ENCODE data around the gene TRDN.
A peak's percentile ranks its signal among the peaks of the same experiment; 100 is the strongest.
"Not testable (repeated sequence)": the region's sequence is repeated elsewhere in the genome, so short reads cannot be mapped to it uniquely, and the experiment has no call there.

Gene TRDN

DNA sequence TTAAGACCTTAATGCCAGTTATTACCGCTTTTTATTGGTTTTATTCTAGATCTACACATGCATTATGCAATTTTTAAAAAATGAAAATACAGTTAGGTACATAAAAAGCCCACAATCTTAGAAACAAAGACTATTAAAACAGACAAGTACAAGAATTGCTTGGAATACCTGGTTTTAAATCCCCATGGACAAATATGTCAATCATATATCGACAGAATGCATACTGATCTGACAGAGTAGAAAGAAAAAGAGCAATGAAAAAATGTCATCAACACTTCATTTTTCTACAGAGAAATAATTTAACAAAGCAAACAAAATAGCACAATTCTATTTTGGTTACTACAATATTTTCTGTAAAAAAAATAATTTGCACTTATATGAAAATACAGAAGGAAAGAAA, 139.7 kb downstream of the TRDN start:
- DNase-seq = no peak

DNA sequence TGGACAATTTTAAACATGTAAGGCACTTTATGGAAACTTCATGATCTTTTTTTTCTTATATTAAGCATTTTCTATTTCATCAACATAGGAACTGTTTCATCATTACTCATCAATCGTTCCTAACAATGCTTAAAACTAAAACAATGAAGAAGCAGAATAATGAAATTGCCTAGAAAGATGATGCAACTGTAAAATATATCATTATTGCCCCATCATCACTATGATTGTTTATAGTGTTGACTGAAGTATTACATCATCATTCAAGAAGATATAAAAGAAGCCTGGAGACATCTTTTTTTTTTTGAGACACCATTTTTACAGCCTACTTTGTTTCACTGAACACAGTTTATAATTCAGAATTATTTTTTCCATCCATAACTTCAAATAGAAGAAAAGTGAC, 147.2 kb downstream of the TRDN start:
- DNase-seq = no peak

DNA sequence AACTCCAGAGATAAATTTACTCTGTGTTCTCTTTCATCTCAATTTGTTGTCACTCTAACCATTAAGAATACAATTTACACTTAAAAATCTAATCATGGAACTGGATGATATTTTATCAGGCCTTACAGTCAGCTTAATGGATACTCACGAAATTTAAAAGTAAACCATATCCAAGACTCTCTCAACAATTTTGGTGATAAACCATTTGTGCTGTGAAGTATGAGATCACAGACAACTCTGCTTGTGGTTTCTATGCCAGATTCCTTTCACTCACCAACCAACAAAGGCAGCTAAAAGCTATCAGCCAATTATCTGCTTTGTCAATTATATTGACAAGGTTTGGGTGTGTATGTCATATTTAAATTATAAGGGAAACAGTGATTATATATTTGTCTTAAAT, 155.8 kb downstream of the TRDN start:
- no peak for DNase-seq

DNA sequence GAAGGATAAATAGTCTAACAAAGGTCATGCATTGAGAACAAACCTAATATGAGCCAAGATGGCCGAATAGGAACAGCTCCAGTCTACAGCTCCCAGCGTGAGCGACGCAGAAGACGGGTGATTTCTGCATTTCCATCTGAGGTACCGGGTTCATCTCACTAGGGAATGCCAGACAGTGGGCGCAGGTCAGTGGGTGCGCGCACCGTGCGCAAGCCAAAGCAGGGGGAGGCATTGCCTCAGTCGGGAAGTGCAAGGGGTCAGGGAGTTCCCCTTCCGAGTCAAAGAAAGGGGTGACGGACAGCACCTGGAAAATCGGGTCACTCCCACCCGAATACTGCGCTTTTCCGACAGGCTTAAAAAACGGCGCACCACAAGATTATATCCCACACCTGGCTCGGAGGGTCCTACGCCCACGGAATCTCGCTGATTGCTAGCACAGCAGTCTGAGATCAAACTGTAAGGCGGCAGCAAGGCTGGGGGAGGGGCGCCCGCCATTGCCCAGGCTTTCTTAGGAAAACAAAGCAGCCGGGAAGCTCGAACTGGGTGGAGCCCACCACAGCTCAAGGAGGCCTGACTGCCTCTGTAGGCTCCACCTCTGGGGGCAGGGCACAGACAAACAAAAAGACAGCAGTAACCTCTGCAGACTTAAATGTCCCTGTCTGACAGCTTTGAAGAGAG, 164.6 kb downstream of the TRDN start:
- DNase-seq = not testable (repeated sequence)

DNA sequence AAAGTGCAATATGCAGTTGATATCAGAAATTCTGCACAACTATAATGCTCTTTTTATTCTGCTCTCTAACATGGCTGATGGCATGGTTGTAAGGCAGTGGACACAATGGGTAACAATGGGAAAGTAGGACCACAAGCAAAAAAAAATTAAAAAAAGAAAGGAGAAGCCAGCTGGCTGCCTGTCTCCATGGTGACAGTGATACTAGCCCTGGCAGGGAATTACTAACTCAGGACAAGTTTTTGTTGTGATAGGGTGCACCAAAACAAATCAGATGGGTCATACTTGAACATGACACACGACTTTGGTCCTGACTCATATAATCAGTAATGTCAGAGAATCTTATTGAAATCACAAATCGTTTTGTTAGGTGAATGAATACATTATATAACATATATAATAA, 169.4 kb downstream of the TRDN start:
- no peak for DNase-seq

DNA sequence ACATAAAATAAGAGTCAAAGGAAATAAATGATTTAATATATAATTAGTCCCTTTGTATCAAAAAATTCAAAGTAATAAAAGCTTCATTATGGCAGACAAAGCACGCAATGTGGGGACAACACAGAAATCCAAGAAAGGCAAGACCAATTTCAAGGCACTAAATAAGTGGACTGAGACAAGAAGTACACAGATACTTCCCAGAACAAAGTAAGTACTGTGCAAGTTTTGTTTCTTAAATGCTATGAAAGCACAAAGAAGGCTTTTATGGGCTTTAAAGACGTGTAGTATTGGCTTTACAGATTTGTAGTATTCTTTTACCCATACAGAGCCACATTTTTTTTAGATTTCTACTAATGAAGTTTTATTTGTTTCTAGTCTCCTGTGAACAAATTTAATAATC, 174.6 kb downstream of the TRDN start:
- no peak for DNase-seq

DNA sequence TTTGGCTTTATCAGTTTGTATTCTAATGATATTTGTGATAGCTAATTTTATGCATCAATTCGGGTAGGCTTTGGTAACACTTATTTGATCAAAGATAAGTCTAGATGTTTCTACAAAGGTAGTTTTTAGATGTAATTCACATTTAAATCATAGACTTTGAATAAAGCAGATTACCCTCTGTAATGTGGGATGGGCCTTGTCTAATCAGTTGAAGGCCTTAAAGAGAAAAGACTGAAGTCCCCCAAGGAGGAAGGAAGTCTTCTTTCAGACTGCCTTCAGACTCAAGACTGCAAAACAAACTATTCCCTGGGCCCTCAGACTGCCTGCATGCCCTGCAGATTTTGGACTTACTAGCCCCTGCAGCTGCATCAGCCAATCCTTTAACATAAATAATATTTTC, 178.5 kb downstream of the TRDN start:
- DNase-seq = no peak

DNA sequence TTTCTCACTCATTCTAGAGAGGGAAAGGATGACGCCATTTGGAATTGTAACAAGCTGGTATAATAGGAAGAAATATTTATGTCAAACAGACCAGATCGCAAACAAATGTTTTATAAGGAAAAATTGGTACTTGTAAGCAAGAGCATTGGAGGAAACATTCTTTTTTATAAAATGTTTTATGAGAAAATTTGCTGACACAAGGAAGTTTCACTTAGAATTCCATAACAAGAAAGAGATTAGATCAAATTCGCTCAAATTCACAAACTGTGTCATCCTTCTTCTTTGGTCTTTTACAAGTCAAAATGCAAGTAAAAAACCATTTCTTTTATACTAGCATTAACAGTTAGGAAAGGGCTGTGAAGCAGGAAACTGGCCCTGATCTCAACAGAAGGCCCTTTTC, 179.9 kb downstream of the TRDN start:
- DNase-seq = no peak

DNA sequence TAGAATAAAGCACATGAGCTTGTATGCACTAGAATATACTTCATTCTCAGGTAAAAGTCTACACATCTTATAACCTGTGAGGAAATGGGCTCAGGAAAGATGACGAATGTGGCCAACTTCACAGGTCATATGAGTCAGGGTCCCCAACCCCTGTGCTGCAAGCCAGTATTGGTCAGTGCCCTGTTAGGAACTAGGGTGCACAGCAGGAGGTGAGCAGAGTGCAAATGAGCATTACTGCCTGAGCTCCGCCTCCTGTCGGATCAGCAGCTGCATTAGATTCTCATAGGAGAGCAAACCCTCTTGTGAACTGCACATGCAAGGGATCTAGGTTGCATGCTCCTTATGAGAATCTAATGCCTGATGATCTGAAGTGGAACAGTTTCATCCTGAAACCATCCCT, 182.3 kb downstream of the TRDN start:
- no peak for DNase-seq

DNA sequence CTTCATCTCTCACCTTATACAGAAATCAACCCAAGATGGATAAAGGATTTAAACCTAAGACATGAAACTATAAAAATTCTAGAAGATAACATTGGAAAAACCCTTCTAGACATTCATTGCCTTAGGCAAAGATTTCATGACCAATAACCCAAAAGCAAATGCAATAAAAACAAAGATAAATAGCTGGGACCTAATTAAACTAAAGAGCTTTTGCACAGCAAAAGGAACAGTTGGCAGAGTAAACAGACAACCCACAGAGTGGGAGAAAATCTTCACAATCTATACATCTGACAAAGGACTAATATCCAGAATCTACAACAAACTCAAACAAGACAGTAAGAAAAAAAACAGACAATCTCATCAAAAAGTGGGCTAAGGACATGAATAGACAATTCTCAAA, 183.7 kb downstream of the TRDN start:
- not testable (repeated sequence) for DNase-seq

DNA sequence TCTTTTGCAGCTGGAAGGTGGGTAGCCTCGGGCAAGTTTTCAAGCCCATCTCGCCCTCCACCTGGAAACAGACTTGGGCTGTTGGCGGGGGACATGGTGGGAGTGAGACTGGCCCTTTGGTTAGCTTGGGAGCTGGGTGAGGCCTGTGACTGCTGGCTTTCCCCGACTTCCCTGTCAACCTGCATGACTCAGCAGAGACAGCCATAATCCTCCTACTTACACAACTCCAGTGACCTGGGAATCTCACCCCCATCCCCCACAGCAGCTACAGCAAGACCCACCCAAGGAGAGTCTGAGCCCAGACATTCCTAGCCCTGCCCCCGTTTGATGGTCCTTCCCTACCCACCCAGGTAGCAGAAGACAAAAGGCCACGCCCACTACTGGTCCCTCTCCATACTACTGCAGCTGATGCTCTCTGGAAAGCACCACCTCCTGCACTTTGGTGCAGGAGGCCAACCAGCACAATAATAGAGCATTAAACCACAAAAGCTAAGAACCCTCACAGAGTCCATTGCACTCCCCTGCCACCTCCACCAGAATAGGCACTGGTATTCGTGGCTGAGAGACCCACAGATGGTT, 188.4 kb downstream of the TRDN start:
- DNase-seq = no peak

DNA sequence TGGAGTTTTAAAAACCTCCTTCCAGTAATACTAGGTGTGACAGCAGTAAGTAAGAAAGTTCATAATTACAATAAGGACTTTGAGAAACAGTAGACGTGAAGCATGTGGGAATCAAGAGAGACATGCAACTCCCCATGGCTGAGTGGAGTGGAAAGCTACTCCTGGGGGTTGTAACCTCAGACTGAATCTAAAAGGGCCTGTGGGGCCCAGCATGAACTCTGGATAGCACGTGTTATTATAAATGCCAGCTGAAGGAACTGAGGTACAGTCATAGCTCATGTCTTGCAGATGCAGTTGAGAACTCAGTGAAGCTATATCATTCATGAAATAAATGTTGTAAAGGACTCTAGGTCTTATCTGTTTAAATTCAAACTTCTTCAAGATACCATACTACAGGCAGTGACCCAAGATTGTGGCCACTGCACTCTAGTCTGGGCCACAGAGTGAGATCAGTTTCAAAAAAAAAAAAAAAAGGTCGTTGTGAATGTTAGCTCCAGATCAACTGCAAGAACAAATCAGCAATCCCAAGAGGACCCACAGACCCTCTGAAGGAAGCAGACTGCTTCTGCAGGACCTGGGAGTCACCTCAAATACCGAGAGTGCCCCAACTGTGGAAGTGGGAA, 189.3 kb downstream of the TRDN start:
- no peak for DNase-seq

DNA sequence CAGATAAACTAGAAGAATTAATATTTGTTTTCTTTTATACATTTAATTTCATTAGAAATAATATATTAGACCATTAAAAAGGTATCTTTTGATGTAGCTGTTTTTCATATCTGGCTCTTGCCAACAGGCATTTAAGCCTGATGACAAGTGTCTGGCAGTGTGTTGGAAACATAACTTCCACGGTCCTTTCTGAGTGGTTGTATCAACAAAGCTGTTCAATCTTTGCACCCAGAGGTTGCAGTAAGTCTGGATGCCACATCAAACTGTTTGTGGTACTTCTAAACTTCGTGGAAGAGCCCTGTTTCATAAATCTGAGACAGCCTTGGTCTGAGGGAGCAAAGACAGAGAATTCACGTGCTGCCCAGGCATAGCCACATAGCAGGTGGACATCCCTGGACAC, 197.4 kb downstream of the TRDN start:
- no peak for DNase-seq

DNA sequence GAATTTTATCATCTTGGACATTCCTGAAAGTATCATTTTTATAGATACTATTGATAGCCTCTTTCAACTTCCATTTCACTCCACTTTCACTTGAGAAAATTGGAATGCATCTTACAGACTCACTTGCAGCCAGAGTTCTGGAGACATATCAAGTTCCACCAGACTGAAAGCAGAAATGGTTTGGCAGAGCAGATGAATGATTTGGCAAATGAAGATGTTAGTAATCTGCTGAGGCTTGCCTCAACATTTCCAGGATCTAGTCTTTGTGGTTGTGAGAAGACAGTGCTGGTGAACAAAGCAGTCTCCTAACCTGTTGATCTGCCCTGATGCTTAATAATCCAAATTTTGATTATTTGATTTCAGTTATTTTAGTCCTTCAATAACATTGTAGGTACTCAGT, 202.6 kb downstream of the TRDN start:
- DNase-seq = no peak

DNA sequence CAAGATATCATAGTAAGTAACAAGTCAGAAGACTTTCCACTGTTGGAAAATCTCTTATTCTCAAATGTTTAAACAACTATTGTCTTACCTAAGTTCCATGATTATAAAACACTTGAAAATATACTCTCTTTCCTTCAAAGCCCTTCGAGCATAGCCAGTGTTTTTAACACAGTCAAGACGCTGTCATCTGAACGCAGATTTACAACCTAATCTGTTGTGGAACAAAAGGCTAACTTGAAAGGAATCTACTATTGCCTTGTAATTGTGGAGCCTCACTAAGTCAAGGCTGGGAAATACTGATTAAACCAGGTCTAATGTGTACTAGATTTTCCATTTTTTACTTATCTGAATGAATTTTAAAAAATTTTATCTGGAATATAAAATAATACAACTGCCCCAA, 205.8 kb downstream of the TRDN start:
- no peak for DNase-seq

DNA sequence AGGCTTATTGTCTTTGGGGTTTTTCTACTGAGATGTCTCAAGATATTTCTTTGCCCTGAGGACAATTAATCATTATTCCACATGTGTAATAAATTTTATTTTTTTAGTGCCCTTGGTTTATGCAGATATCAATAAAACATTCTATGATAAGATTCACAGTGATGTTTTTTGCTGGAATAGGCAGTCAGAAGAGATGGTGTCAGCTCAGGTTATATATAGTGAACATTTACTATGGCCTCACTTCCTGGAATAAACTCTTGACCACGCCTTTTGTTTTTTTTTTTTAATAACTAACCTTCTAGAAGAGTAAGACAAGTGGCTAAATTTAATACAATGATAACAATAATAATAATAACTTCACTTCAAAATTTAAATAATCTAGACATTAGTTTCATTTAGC, 209.7 kb downstream of the TRDN start:
- no peak for DNase-seq

DNA sequence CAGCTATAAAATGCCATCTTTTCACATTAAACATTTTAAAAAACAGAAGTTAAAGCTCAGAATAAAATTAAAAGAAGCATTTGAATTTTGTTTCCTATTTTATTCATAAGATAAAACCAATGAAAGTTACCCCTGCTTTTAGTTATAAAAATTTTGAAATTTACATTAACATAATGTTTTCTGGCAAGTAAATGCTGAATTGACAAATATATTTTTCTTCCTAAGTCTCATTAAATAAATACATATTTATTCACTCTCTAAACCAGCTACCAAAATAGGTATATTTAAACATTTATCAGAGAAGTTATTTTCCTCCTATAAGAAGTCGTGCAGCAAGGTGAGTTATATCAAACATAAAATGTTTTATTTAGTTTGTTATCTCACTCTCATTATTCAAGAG, 213.6 kb downstream of the TRDN start:
- no peak for DNase-seq

DNA sequence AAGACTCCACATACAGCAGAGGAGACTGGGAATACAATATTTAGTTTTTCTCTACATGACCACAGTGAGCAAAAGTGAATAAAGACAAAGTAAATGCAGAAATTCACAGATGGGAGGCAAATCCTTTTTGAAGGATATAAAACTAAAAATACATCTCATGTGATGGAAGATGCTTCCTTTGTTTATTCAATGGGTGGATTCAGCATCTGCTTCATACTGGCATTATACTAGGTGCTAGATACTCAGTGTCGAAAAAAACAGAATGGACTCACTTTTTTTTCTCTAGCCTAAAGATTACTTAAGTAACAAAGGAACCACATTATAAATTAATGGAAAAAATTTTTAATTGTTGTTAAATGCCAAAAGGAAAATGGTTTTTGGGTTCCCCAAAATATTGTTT, 216.2 kb downstream of the TRDN start:
- no peak for DNase-seq

DNA sequence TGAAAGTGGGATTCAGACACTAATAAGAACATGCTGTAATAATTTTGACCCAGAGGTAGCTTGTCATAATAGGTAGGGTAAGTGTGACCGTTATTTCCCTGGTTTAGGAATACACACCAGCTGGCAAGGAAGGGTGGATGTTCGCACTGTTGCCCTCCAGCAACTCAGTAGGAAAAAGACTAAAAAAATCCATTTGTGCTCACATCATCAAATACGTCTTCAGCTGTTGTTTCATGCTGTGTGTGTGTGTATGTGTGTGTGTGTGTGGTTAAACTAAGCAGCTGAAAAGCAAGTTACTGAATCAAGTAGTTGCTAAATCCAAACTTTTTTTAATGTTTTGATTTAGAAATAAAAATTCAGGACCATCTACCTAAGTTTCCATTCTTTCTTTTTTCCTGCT, 218.7 kb downstream of the TRDN start:
- DNase-seq = no peak

DNA sequence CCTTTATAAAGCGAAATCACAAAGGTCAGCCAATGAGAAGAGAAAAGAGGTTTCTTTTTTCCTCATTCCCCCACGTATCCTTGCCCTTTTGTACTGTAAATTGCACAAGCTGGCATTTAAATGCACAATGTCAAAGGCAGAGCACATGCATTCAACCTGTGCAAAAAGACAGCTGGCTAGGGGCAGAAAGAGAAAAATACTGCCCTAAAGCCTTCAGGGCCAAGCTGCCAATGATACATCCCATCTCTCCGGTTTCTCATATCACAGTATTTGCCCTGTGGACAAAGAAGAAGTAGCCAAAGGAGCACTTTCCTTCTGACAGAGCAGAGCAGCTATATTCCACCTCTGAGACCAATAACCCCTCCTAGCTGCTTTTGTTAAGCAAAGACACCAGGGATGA, 219.2 kb downstream of the TRDN start:
- DNase-seq = no peak

DNA sequence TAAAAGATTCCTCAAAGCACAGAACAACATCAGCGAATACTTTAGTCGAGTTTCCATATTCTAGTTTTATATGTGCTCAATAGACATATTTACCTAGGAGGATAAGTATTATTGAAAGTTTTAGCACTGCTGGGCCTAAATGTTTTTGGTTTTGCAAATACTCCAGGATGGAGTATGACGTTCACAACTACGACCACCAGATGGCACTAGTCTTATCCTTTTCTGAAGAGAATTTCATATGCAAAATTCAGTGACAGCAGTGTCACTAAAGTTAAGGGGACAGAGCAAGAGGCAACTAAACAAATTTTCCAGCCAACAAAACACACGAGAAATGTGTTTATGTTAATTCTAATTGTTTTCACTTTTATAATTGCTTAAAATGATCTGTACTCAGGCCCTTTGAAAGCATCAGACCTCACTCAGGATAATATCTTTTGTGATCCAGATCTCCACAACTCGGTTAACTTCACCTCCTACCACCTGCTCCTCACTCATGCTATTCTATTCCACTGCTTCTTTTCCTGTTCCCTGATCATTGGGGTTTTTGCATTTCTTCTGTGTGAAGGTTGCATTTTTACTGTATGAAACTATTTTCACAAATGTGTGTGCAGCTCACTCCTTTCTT, 220.8 kb downstream of the TRDN start:
- DNase-seq = peak; percentile 56 to 63

DNA sequence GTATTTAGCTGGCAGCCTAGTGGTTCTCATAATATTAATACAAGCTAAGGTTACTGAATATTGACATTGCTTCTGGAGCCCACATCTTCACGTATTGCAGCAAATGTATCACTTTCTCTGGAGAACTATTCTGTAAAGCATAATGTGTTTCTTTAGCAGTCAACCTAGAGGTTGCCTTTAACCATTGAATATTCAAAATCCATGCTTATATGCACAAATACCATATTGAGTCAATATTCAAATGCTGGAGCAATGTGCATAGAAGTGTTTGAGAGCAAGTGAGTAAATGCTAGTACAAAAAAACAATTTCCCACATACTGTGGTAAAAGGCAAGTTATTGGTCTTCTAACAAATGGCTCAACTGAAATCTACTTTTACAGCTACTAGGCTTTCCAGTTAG, 231.8 kb downstream of the TRDN start:
- no peak for DNase-seq

DNA sequence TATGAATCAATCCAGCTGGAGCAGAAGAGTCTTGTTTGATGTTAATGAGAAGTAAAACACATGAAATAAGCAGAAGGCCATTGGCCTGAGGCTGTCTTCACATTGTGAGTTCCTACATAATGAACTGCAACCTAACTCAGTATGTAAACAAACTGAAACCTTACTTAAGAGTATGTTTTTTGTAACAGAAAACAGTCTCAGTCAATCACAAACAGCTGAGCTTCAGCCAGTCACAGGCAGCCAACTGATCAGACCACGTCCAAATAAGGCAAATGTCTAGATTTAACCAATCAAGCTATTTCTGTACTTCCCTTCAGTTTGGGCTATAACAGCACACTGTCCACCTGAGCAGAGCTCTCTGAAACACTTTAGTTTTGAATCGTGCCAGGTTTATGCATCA, 234.7 kb downstream of the TRDN start:
- DNase-seq = no peak

DNA sequence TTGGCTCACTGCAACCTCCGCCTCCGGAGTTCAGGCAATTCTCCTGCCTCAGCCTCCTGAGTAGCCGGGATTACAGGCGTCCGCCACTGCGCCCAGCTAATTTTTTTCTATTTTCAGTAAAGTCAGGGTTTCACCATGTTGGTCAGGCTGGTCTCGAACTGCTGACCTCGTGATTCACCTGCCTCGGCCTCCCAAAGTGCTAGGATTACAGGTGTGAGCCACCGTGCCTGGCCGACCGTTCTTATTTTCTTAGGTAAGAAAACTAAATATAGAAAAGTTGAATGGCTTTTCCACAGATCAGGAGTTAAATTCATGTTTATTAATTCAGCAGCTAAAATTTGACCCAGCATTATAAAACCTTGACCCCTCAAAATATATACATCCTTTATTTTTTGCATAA, 238.7 kb downstream of the TRDN start:
- no peak for DNase-seq

Data from AML-193 (cell line).